Parathyroid adenoma (tissue), 2 donors: ENCODE measurements around the gene ZNF81.

Experiments
- H2AFZ ChIP-seq: fragments of 300-600 bp; sonication (generic); one replicate; pipeline ENCODE4 v1.7.0; 2017; ENCODE audit warnings: antibody characterized with exemption, mild to moderate bottlenecking
- H3K27ac ChIP-seq: fragments of 300-600 bp; sonication (generic); one replicate; pipeline ENCODE4 v1.7.0; 2017
- H3K27me3 ChIP-seq: fragments of 300-600 bp; sonication (generic); one replicate; pipeline ENCODE4 v1.7.0; 2017; ENCODE audit warnings: low read length; ENCODE audit not compliant: control insufficient read depth, insufficient read depth
- H3K36me3 ChIP-seq: fragments of 300-600 bp; sonication (generic); one replicate; pipeline ENCODE4 v1.7.0; 2017; ENCODE audit warnings: low read length; ENCODE audit not compliant: control insufficient read depth, insufficient read depth
- H3K4me1 ChIP-seq: fragments of 300-600 bp; sonication (generic); one replicate; pipeline ENCODE4 v1.7.0; 2017; ENCODE audit warnings: control low read depth
- H3K4me2 ChIP-seq: fragments of 300-600 bp; sonication (generic); one replicate; pipeline ENCODE4 v1.7.0; 2017; ENCODE audit warnings: low read length
- H3K4me3 ChIP-seq: fragments of 300-600 bp; sonication (generic); one replicate; pipeline ENCODE4 v1.7.0; 2017; ENCODE audit warnings: low read depth, low read length
- H3K79me2 ChIP-seq: fragments of 300-600 bp; sonication (generic); one replicate; pipeline ENCODE4 v1.7.0; 2017; ENCODE audit warnings: control low read depth
- H3K9ac ChIP-seq: fragments of 300-600 bp; sonication (generic); one replicate; pipeline ENCODE4 v1.7.0; 2017; ENCODE audit warnings: mild to moderate bottlenecking
- H3K9me3 ChIP-seq: fragments of 300-600 bp; sonication (generic); one replicate; pipeline ENCODE4 v1.7.0; 2017; ENCODE audit warnings: low read length; ENCODE audit not compliant: control insufficient read depth
- CTCF ChIP-seq: fragments of 300-600 bp; sonication (generic); IDR thresholded peaks from one replicate; pipeline ENCODE4 v1.7.0; 2017; ENCODE audit warnings: antibody characterized with exemption, mild to moderate bottlenecking
- donor health status: primary hyperparathyroidism.

Gene ZNF81

DNA sequence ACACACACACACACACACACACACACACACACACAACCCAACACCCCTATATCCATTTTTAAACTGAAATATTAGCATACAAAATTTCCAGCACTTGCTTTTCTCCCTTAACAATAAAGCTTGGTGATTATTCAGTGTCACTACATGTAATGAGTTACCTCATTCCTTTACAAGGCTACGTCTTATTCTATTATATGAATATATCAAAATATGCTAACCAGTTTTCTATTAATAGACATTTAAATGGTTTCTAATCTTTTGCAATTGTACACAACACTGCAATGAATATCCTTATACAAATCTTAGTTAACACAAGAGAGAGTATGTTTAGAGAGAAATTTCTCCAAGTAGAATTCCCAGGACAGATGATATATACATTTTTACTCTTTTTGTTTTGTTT lies 14.2 kb downstream of the ZNF81 start:
- H3K36me3 ChIP-seq: no peaks in the 10 kb centered on the region
- H3K27ac ChIP-seq: no peak overlapping the region
- H3K4me3 ChIP-seq: no peak overlapping the region
- H3K9me3 ChIP-seq: no peaks in the 10 kb centered on the region
- no peak overlapping the region for H2AFZ ChIP-seq
- no peak for TF ChIP-seq CTCF
- H3K4me2 ChIP-seq: no peak overlapping the region
- no peaks in the 10 kb centered on the region for H3K79me2 ChIP-seq
- no peaks in the 10 kb centered on the region for H3K4me1 ChIP-seq
- H3K9ac ChIP-seq: no peak overlapping the region
- H3K27me3 ChIP-seq: no peaks in the 10 kb centered on the region

- Histone ChIP-seq H3K9me3 (no peaks in the 10 kb centered on the region), H3K27ac (no peak overlapping the region), H3K4me3 (no peak overlapping the region)
These were observed 17.8 kb downstream of the ZNF81 start for GRCh38 chrX:47854474-47854873.

DNA sequence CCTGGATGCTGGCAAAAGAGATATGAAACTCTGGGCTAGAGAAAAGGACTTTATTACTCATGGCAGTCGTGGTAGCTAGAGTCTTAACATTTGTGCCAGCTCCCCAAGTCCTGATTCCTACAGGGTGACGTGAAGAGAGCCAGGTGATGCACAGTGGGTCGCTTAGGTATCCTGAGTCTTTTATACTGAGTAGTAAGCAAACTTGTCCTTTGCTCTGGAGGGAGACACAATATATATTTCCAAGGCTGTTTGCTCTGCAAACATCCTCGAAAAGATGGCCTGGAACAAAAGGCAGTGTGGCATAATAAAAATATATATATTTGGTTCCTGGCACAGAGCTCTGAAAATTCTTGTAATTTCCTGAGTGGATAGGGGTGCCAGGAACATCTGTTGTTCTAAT lies 23.0 kb downstream of the ZNF81 start:
- Histone ChIP-seq H3K4me3 (no peak overlapping the region), H3K79me2 (no peaks in the 10 kb centered on the region), H3K9me3 (no peaks in the 10 kb centered on the region), H3K9ac (no peak overlapping the region), H3K27ac (no peak overlapping the region), H3K36me3 (no peaks in the 10 kb centered on the region), H2AFZ (no peak overlapping the region), H3K4me2 (no peak overlapping the region), H3K27me3 (no peaks in the 10 kb centered on the region), H3K4me1 (no peaks in the 10 kb centered on the region)
- no peak for TF ChIP-seq CTCF

More at GRCh38 chrX:47854474-47854873, 17.8 kb downstream of the ZNF81 start:
- TF ChIP-seq CTCF: peak; percentile 40
- no peaks in the 10 kb centered on the region for H3K79me2 ChIP-seq
- no peaks in the 10 kb centered on the region for H3K4me1 ChIP-seq
- H3K36me3 ChIP-seq: no peaks in the 10 kb centered on the region
- no peak overlapping the region for H2AFZ ChIP-seq
- H3K27me3 ChIP-seq: no peaks in the 10 kb centered on the region
- no peak overlapping the region for H3K4me2 ChIP-seq
- H3K9ac ChIP-seq: no peak overlapping the region

DNA sequence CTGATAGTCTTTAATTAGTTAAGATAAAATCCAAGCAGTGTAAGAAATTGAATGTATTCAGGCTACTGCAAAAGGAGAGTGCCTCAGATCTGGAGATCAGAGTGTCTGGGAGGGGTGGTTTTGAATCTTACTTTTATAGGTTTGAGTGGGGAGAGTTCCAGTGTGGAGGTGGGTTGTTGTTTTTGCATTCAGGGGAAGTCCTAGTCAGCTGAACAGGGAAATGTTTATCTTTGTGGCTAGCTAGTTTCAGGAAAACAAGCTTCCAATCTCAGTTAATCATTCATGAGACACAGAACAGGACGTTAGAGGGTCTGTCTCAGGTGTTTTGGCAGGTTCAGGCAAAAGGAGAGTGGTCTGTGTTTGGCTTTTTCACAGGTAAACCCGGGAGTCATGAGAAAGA lies 26.0 kb downstream of the ZNF81 start:
- no peak overlapping the region for H3K27ac ChIP-seq
- no peaks in the 10 kb centered on the region for H3K27me3 ChIP-seq
- no peaks in the 10 kb centered on the region for H3K79me2 ChIP-seq
- no peaks in the 10 kb centered on the region for H3K4me1 ChIP-seq
- no peak overlapping the region for H3K4me2 ChIP-seq
- H3K9ac ChIP-seq: no peak overlapping the region
- no peaks in the 10 kb centered on the region for H3K9me3 ChIP-seq
- no peak overlapping the region for H2AFZ ChIP-seq
- H3K36me3 ChIP-seq: no peaks in the 10 kb centered on the region
- no peak overlapping the region for H3K4me3 ChIP-seq
- TF ChIP-seq CTCF: no peak

DNA sequence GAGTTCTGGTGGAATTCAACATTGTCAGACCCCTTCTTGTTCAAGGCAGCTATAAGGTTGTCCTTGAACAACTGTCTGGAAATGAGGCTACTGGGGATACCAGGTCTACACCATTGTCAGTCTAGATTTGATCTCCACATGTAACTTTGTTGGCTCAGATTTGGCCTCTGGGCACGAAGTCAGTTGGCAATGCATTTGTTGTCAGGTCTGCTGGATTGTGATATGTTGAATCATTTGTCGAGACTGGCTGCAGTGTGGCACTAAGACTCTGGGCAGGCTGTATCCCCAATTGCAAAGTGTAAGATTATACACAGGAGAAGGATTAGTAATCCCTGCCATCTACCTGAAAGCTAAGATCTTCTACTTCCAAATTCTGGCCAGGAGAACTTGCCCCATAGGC lies 26.5 kb downstream of the ZNF81 start:
- Histone ChIP-seq H2AFZ (no peak overlapping the region), H3K4me3 (no peak overlapping the region), H3K9me3 (no peaks in the 10 kb centered on the region), H3K79me2 (no peaks in the 10 kb centered on the region), H3K9ac (no peak overlapping the region), H3K27me3 (no peaks in the 10 kb centered on the region), H3K4me1 (no peaks in the 10 kb centered on the region), H3K36me3 (no peaks in the 10 kb centered on the region), H3K4me2 (no peak overlapping the region), H3K27ac (no peak overlapping the region)
- TF ChIP-seq CTCF: no peak
